Activated CD4-positive, alpha-beta T cell treated with anti-CD3 and anti-CD28 coated beads, Interleukin-2, amount 10 ng/mL, durations not matched to agents 24 days and 14 days (primary cell): Measurements from ENCODE around the gene SLC25A28. TPM values are rescaled to one million over a fixed set of nuclear protein-coding genes. Genes with fewer than 3 reads are reported as not detected.
"Not testable (repeated sequence)": the region's sequence is repeated elsewhere in the genome, so short reads cannot be mapped to it uniquely, and the experiment has no call there.

ENCODE experiments used
- DNase-seq: peaks from one replicate; pipeline ENCODE4 v3.0.0; 2022
- H3K27ac Mint-ChIP-seq: one replicate; pipeline ENCODE4 v1.8.0; 2022; ENCODE audit warnings: mild to moderate bottlenecking, mixed read lengths
- H3K27me3 Mint-ChIP-seq: one replicate; pipeline ENCODE4 v1.8.0; 2022; ENCODE audit warnings: mixed read lengths
- H3K36me3 Mint-ChIP-seq: one replicate; pipeline ENCODE4 v1.8.0; 2022; ENCODE audit warnings: low read depth, mild to moderate bottlenecking, mixed read lengths
- H3K4me1 Mint-ChIP-seq: one replicate; pipeline ENCODE4 v1.8.0; 2021; ENCODE audit warnings: mixed read lengths
- H3K4me3 Mint-ChIP-seq: one replicate; pipeline ENCODE4 v1.8.0; 2022; ENCODE audit warnings: mild to moderate bottlenecking, moderate library complexity, mixed read lengths
- H3K9me3 Mint-ChIP-seq: one replicate; pipeline ENCODE4 v1.8.0; 2021; ENCODE audit warnings: mixed read lengths
- intact Hi-C: fragments of 100-400 bp; cut with micrococcal nuclease; formaldehyde crosslinking; loops from one replicate; pipeline ENCODE4 v1.15.1; 2023
- total RNA-seq: library from RNA; stranded (reverse); gene quantifications from 2 replicates; pipeline ENCODE4 v1.2.3, GENCODE V29; 2022

Gene SLC25A28
- total RNA-seq, 1 donor from 2014 or later: 55.8 TPM

GRCh38 chr10:99652800-99653390 lies 32.7 kb upstream of the SLC25A28 start:
- no peak for DNase-seq
- Mint-ChIP-seq H3K4me1 (no peaks in the 10 kb centered on the region), H3K36me3 (no peaks in the 10 kb centered on the region), H3K9me3 (no peaks in the 10 kb centered on the region), H3K27ac (no peak overlapping the region), H3K4me3 (no peak overlapping the region), H3K27me3 (peaks cover 31% of the 10 kb centered on the region)
- intact Hi-C loops: no loop called here

- H3K9me3 Mint-ChIP-seq: peaks cover 5% of the 10 kb centered on the region
- H3K36me3 Mint-ChIP-seq: no peaks in the 10 kb centered on the region
- no peak overlapping the region for H3K4me3 Mint-ChIP-seq
- no peak for DNase-seq
- no peak overlapping the region for H3K27ac Mint-ChIP-seq
- intact Hi-C loops: no loop called here
- peaks cover 32% of the 10 kb centered on the region for H3K27me3 Mint-ChIP-seq
- no peaks in the 10 kb centered on the region for H3K4me1 Mint-ChIP-seq
Measured at GRCh38 chr10:99648717-99649116, 28.5 kb upstream of the SLC25A28 start.

- Mint-ChIP-seq H3K27ac (no peak overlapping the region), H3K36me3 (no peaks in the 10 kb centered on the region), H3K9me3 (peaks cover 5% of the 10 kb centered on the region), H3K4me3 (no peak overlapping the region), H3K27me3 (peaks cover 31% of the 10 kb centered on the region), H3K4me1 (no peaks in the 10 kb centered on the region)
- intact Hi-C loops: no loop called here
- DNase-seq: no peak
Measured at GRCh38 chr10:99647601-99648151, 27.4 kb upstream of the SLC25A28 start.

DNA sequence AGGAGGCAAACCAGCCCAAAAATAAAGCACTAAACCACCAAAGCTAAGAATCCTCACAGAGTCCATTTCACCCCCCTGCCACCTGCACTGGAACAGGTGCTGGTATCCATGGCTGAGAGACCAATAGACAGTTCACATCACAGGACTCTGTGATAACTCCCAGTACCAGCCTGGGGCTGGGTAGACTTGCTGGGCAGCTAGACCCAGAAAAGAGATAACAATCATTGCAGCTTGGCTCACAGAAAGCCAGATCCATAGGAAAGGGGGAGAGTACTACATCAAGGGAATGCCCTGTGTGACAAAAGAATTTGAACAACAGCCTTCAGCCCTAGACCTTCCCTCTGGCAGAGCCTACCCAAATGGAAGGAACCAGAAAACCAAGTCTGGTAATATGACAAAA lies 13.6 kb upstream of the SLC25A28 start:
- Mint-ChIP-seq H3K4me1 (peaks cover 2% of the 10 kb centered on the region), H3K9me3 (no peaks in the 10 kb centered on the region), H3K36me3 (no peaks in the 10 kb centered on the region), H3K4me3 (no peak overlapping the region), H3K27ac (no peak overlapping the region), H3K27me3 (peaks cover 57% of the 10 kb centered on the region)
- intact Hi-C loops: no loop called here
- no peak for DNase-seq

DNA sequence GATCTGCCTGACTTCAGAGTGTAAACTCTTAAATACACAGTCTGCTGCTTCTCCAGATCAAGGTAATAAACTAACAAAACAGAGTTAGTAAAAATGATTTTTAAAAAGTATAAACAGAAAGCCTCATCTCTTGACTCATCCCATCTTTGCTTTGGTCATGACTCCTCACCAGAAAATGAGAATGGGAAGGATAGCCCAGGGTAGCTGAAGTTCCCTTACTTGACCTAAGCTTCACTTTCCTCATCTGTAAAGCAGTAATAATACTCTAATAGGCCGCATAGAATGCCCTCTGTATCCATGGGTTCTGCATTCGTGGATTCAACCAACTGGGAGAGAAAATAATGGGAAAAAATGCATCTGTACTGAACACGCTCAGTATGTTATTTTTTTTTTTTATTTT lies 11.3 kb upstream of the SLC25A28 start:
- no peaks in the 10 kb centered on the region for H3K9me3 Mint-ChIP-seq
- intact Hi-C loops: loop anchor here (2.0 kb wide), 1 partner anchor 79 kb away; no protein-coding TSS in a partner anchor
- no peak overlapping the region for H3K4me3 Mint-ChIP-seq
- DNase-seq: no peak
- H3K27me3 Mint-ChIP-seq: peaks cover 41% of the 10 kb centered on the region
- no peaks in the 10 kb centered on the region for H3K36me3 Mint-ChIP-seq
- H3K27ac Mint-ChIP-seq: no peak overlapping the region
- peaks cover 4% of the 10 kb centered on the region for H3K4me1 Mint-ChIP-seq

GRCh38 chr10:99630991-99631390 lies 10.8 kb upstream of the SLC25A28 start:
- no peak for DNase-seq
- intact Hi-C loops: loop anchor here (2.0 kb wide), 1 partner anchor 80 kb away; no protein-coding TSS in a partner anchor
- H3K27ac Mint-ChIP-seq: no peak overlapping the region
- H3K27me3 Mint-ChIP-seq: peaks cover 39% of the 10 kb centered on the region
- H3K36me3 Mint-ChIP-seq: no peaks in the 10 kb centered on the region
- H3K4me1 Mint-ChIP-seq: peaks cover 4% of the 10 kb centered on the region
- H3K9me3 Mint-ChIP-seq: no peaks in the 10 kb centered on the region
- no peak overlapping the region for H3K4me3 Mint-ChIP-seq

DNA sequence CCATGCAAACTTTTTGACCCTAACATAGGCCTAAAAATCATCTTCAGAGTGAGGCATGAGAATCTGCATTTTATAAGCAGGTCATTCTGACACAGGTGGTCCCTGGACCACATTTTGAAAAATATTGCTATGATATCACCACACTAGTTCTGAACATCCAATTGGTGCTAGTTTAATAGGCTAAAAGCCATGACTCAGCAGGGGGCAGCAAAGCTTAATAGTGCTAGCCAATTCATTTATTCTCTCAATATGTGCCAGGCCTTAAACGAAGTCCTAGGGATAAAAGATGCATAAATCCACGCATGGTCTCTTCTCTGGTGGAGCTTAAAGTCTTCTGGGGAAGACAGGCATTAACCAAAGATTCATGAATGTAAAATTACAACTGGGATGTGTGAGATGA lies 10.2 kb upstream of the SLC25A28 start:
- intact Hi-C loops: loop anchor here (2.0 kb wide), 1 partner anchor 80 kb away; no protein-coding TSS in a partner anchor
- DNase-seq: peak; percentile 66
- Mint-ChIP-seq H3K27ac (no peak overlapping the region), H3K4me1 (peaks cover 4% of the 10 kb centered on the region), H3K27me3 (peaks cover 35% of the 10 kb centered on the region), H3K4me3 (no peak overlapping the region), H3K9me3 (no peaks in the 10 kb centered on the region), H3K36me3 (no peaks in the 10 kb centered on the region)

- H3K27me3 Mint-ChIP-seq: peaks cover 29% of the 10 kb centered on the region
- H3K4me1 Mint-ChIP-seq: peaks cover 4% of the 10 kb centered on the region
- H3K4me3 Mint-ChIP-seq: no peak overlapping the region
- no peak for DNase-seq
- H3K27ac Mint-ChIP-seq: no peak overlapping the region
- no peaks in the 10 kb centered on the region for H3K36me3 Mint-ChIP-seq
- no peaks in the 10 kb centered on the region for H3K9me3 Mint-ChIP-seq
- intact Hi-C loops: no loop called here
Measured at GRCh38 chr10:99629625-99629978, 9.4 kb upstream of the SLC25A28 start.

DNA sequence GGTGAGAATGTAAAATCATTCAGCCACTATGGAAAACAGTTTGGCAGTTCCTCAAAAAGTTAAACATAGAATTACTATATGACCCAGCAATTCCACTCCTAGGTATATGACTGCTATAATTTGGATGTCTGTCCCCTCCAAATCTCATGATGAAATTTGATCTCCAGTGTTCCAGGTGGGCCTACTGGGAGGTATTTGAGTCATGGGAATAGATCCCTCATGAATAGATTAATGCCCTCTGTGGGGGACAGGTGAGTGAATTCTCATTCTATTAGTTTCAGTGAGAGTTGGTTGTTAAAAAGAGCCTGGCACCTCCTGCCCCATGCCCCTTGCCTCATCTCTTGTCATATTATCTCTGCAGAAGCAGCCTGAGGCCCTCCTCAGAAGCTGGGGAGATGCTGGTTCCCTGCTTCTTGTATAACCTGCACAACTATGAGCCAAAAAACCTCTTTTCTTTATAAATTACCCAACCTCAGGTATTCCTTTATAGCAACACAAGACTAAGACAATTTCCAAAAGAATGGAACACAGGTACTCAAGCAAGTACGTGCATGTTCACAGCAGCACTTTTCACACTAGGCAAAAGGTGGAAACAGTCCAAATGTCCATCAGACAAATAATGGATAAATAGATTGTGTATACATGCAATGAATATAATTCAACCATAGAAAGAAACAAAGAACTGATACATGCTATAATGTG lies 8.8 kb upstream of the SLC25A28 start:
- peaks cover 4% of the 10 kb centered on the region for H3K4me1 Mint-ChIP-seq
- H3K27me3 Mint-ChIP-seq: peaks cover 24% of the 10 kb centered on the region
- H3K4me3 Mint-ChIP-seq: no peak overlapping the region

DNA sequence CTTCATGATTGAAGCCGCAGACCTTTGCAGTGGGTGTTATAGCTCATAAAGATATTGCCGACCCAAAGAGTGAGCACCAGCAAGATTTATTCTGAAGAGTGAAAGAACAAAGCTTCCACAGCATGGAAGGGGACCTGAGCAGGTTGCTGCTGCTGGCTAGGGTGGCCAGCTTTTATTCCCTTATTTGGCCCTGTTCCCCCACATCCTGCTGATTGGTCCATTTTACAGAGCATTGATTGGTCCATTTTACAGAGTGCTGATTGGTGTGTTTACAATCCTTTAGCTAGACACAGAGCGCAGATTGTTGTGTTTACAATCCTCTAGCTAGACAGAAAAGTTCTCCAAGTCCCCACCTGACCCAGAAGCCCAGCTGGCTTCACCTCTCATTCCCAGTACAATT lies 4.9 kb upstream of the SLC25A28 start:
- intact Hi-C loops, H3K27ac Mint-ChIP-seq, H3K36me3 Mint-ChIP-seq, DNase-seq, H3K4me3 Mint-ChIP-seq, H3K27me3 Mint-ChIP-seq, H3K9me3 Mint-ChIP-seq: not testable (repeated sequence)
- H3K4me1 Mint-ChIP-seq: peaks cover 14% of the 10 kb centered on the region

More for the DNA sequence above, 8.8 kb upstream of the SLC25A28 start:
- no peak for DNase-seq
- H3K27ac Mint-ChIP-seq: no peak overlapping the region
- H3K36me3 Mint-ChIP-seq: no peaks in the 10 kb centered on the region
- H3K9me3 Mint-ChIP-seq: no peaks in the 10 kb centered on the region
- intact Hi-C loops: no loop called here

DNA sequence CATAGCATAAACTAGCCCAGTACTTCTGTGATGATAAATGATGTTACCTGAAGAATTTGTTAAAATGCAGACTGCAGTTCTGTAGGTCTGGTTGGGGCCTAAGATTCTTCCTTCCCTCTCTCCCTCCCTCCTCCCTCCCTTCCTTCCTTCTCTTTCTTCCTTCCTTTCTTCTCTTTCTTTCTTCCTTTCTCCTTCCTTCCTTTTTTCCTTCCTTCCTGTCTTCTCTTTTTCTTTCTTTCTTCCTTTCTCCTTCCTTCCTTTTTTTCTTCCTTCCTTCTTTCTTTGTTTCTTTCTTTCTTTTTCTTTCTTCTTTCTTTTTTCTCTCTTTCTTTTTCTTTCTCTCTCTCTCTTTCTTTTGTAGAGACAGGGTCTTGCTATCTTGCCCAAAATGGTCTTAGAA lies 3.7 kb upstream of the SLC25A28 start:
- peaks cover 15% of the 10 kb centered on the region for H3K4me1 Mint-ChIP-seq
- peaks cover 8% of the 10 kb centered on the region for H3K27me3 Mint-ChIP-seq
- intact Hi-C loops: no loop called here
- H3K27ac Mint-ChIP-seq: peak overlapping the region; percentile 49
- no peaks in the 10 kb centered on the region for H3K9me3 Mint-ChIP-seq
- peaks cover 4% of the 10 kb centered on the region for H3K36me3 Mint-ChIP-seq
- no peak for DNase-seq
- H3K4me3 Mint-ChIP-seq: no peak overlapping the region

- Mint-ChIP-seq H3K27me3 (peaks cover 4% of the 10 kb centered on the region), H3K4me3 (peak overlapping the region; percentile 92), H3K27ac (peak overlapping the region; percentile 96), H3K9me3 (no peaks in the 10 kb centered on the region), H3K4me1 (peaks cover 29% of the 10 kb centered on the region), H3K36me3 (peaks cover 12% of the 10 kb centered on the region)
- DNase-seq: no peak
- intact Hi-C loops: loop anchor here (2.0 kb wide), 1 partner anchor 89 kb away; no protein-coding TSS in a partner anchor
Measured at GRCh38 chr10:99621454-99622251, 1.4 kb upstream of the SLC25A28 start.

- Mint-ChIP-seq H3K27ac (peak overlapping the region; percentile 96), H3K4me3 (peak overlapping the region; percentile 92), H3K36me3 (peaks cover 16% of the 10 kb centered on the region), H3K4me1 (peaks cover 35% of the 10 kb centered on the region), H3K27me3 (no peaks in the 10 kb centered on the region), H3K9me3 (no peaks in the 10 kb centered on the region)
- intact Hi-C loops: loop anchor here (1.0 to 2.0 kb wide), 3 partner anchors 38 to 191 kb away; partner anchors contain the start of genes ENTPD7 and GOT1
- DNase-seq: peak; percentile 97
Measured at GRCh38 chr10:99620711-99621453, 643 bp upstream of the SLC25A28 start.
